Measurements from ENCODE around the gene DGKD. TPM values are rescaled to one million over a fixed set of nuclear protein-coding genes. Genes with fewer than 3 reads are reported as not detected.

DGKD gene
- total RNA-seq, 2 donors from 2014 or later, result 21.5 to 63.1 TPM

- Histone ChIP-seq H3K4me1 (replicated peaks) (peaks cover 7% of the 10 kb centered on the region), H3K36me3 (no peaks in the 10 kb centered on the region), H3K9me3 (no peaks in the 10 kb centered on the region), H3K27me3 (replicated peaks; ENCODE audit: insufficient read depth) (no peaks in the 10 kb centered on the region), H3K27ac (no peak overlapping the region), H3K4me3 (no peak overlapping the region)
- no peak for TF ChIP-seq POLR2AphosphoS5 (IDR thresholded peaks at IDR 0.05)
- no peak for TF ChIP-seq POLR2A (IDR thresholded peaks at IDR 0.05)
- TF ChIP-seq CTCF (IDR thresholded peaks at IDR 0.05), result no peak
- 88% methylated on average over 16 of the region's 16 CpGs for WGBS
- intact Hi-C loops (cut with DNase I), result no loop called here
- no peak for DNase-seq (ENCODE audit: low spot score)
Observed at GRCh38 chr2:233424154-233424951, 70.1 kb downstream of the DGKD start.

- Histone ChIP-seq H3K4me1 (replicated peaks) (peaks cover 2% of the 10 kb centered on the region), H3K27me3 (replicated peaks; ENCODE audit: insufficient read depth) (no peaks in the 10 kb centered on the region), H3K4me3 (no peak overlapping the region), H3K36me3 (no peaks in the 10 kb centered on the region), H3K9me3 (no peaks in the 10 kb centered on the region), H3K27ac (no peak overlapping the region)
- TF ChIP-seq POLR2AphosphoS5 (IDR thresholded peaks at IDR 0.05) (no peak), POLR2A (IDR thresholded peaks at IDR 0.05) (no peak), CTCF (IDR thresholded peaks at IDR 0.05) (no peak)
- DNase-seq (ENCODE audit: low spot score), result no peak
- intact Hi-C loops (cut with DNase I), result no loop called here
- 90% methylated on average over 7 of the region's 7 CpGs for WGBS
Observed at GRCh38 chr2:233426619-233427342, 72.5 kb downstream of the DGKD start.

GRCh38 chr2:233428008-233428407 lies 73.7 kb downstream of the DGKD start:
- intact Hi-C loops (cut with DNase I), result no loop called here
- no peak overlapping the region for H3K27ac ChIP-seq
- 96% methylated on average over 3 of the region's 3 CpGs for WGBS

GRCh38 chr2:233428438-233428837 lies 74.1 kb downstream of the DGKD start:
- Histone ChIP-seq H3K4me1 (replicated peaks) (no peaks in the 10 kb centered on the region), H3K9me3 (no peaks in the 10 kb centered on the region), H3K4me3 (no peak overlapping the region), H3K27me3 (replicated peaks; ENCODE audit: insufficient read depth) (no peaks in the 10 kb centered on the region), H3K27ac (no peak overlapping the region), H3K36me3 (no peaks in the 10 kb centered on the region)
- intact Hi-C loops (cut with DNase I), result no loop called here
- TF ChIP-seq CTCF (IDR thresholded peaks at IDR 0.05) (no peak), POLR2A (IDR thresholded peaks at IDR 0.05) (no peak), POLR2AphosphoS5 (IDR thresholded peaks at IDR 0.05) (no peak)
- DNase-seq (ENCODE audit: low spot score), result no peak
- WGBS, result 94% methylated on average over 7 of the region's 7 CpGs

More at GRCh38 chr2:233428008-233428407, 73.7 kb downstream of the DGKD start:
- DNase-seq (ENCODE audit: low spot score), result no peak
- no peaks in the 10 kb centered on the region for H3K9me3 ChIP-seq
- no peak overlapping the region for H3K4me3 ChIP-seq
- H3K4me1 ChIP-seq (replicated peaks), result no peaks in the 10 kb centered on the region
- H3K27me3 ChIP-seq (replicated peaks; ENCODE audit: insufficient read depth), result no peaks in the 10 kb centered on the region
- TF ChIP-seq POLR2A (IDR thresholded peaks at IDR 0.05), result no peak
- no peak for TF ChIP-seq CTCF (IDR thresholded peaks at IDR 0.05)
- no peak for TF ChIP-seq POLR2AphosphoS5 (IDR thresholded peaks at IDR 0.05)
- H3K36me3 ChIP-seq, result no peaks in the 10 kb centered on the region

Measured in prostate gland (tissue), 2 donors.